Loucy (cell line): ENCODE data around the gene C2orf80.

Experiments used
- H2AFZ ChIP-seq: fragments of 200-600 bp; sonication (generic); 2 replicates; pipeline ENCODE4 v1.6.0; 2016; ENCODE audit warnings: antibody characterized with exemption, mild to moderate bottlenecking, low read length, moderate library complexity
- H3F3A ChIP-seq: fragments of 200-600 bp; 2 replicates; pipeline ENCODE4 v1.6.0; 2016; ENCODE audit warnings: antibody characterized with exemption, low read depth, mild to moderate bottlenecking
- H3K27me3 ChIP-seq: fragments of 200-600 bp; sonication (generic); 2 replicates; pipeline ENCODE4 v1.6.1; 2014; ENCODE audit warnings: low read length, mild to moderate bottlenecking; ENCODE audit not compliant: insufficient read depth, poor library complexity, severe bottlenecking
- H3K36me3 ChIP-seq: fragments of 200-600 bp; sonication (generic); 2 replicates; pipeline ENCODE4 v1.6.1; 2016; ENCODE audit warnings: low read length; ENCODE audit not compliant: insufficient read depth
- H3K4me1 ChIP-seq: fragments of 200-600 bp; sonication (generic); 2 replicates; pipeline ENCODE4 v1.5.1; 2014; ENCODE audit warnings: low read length, mild to moderate bottlenecking; ENCODE audit not compliant: insufficient read depth, poor library complexity, severe bottlenecking
- H3K4me2 ChIP-seq: fragments of 200-600 bp; sonication (generic); 2 replicates; pipeline ENCODE4 v1.6.0; 2014; ENCODE audit warnings: antibody characterized with exemption, low read length, low read depth, mild to moderate bottlenecking; ENCODE audit not compliant: poor library complexity, severe bottlenecking
- H3K4me3 ChIP-seq: fragments of 200-600 bp; sonication (generic); 2 replicates; pipeline ENCODE4 v1.5.1; 2014; ENCODE audit warnings: low read length, mild to moderate bottlenecking, mixed read lengths; ENCODE audit not compliant: poor library complexity, severe bottlenecking
- H3K79me2 ChIP-seq: fragments of 200-600 bp; sonication (generic); 2 replicates; pipeline ENCODE4 v1.6.1; 2014; ENCODE audit warnings: low read length; ENCODE audit not compliant: insufficient read depth
- H3K9ac ChIP-seq: fragments of 200-600 bp; sonication (generic); 2 replicates; pipeline ENCODE4 v1.6.0; 2014; ENCODE audit warnings: mild to moderate bottlenecking, low read depth, low read length, moderate library complexity; ENCODE audit not compliant: poor library complexity, severe bottlenecking
- H3K9me2 ChIP-seq: fragments of 200-600 bp; sonication (generic); replicated peaks from 2 replicates; pipeline ENCODE4 v1.6.1; 2016; ENCODE audit warnings: low read depth, low read length, mixed read lengths
- H3K9me3 ChIP-seq: fragments of 200-600 bp; sonication (generic); 2 replicates; pipeline ENCODE4 v1.6.1; 2014; ENCODE audit warnings: mild to moderate bottlenecking, antibody characterized with exemption, low read length, low read depth; ENCODE audit not compliant: insufficient read depth
- H4K20me1 ChIP-seq: fragments of 200-600 bp; sonication (generic); 2 replicates; pipeline ENCODE4 v1.6.0; 2014; ENCODE audit warnings: antibody characterized with exemption, low read length, mild to moderate bottlenecking; ENCODE audit not compliant: insufficient read depth, poor library complexity, severe bottlenecking
- EZH2phosphoT487 ChIP-seq: fragments of 200-600 bp; IDR thresholded peaks from 2 replicates; pipeline ENCODE4 v1.6.1; 2018; ENCODE audit warnings: antibody characterized with exemption, mild to moderate bottlenecking, moderate library complexity, borderline replicate concordance
- TF ChIP-seq, protein P1 (sequence below): fragments of 200-600 bp; sonication (generic); conservative IDR thresholded peaks from 2 replicates; pipeline ENCODE4 v1.5.1; 2014; ENCODE audit warnings: mild to moderate bottlenecking, antibody characterized with exemption, low read length

Gene C2orf80

DNA sequence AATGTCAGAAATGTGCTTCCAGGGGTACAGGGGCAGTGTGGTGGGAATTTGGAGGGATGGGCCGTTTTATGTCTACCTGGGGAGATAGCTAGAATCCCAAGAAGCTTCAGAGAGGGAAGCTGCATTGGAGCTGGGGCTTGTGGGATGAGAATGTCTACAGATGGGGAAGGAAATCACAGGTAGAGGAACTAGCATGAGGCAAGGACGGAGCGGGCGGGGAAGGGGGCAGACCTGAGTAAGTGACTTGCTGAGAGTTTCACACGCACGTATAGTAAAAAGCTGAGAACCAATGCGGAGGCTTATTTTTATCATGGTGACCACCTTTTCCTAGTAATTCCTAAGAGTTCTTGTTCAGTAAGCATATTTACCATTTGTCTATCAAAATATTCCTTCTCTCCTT is 6.3 kb downstream of the C2orf80 start:
- Histone ChIP-seq H2AFZ (no peak overlapping the region), H3K36me3 (no peaks in the 10 kb centered on the region), H3K4me2 (no peak overlapping the region), H3K27me3 (no peaks in the 10 kb centered on the region), H3K9ac (no peak overlapping the region), H3K4me3 (no peak overlapping the region), H3K79me2 (no peaks in the 10 kb centered on the region), H3K4me1 (peaks cover 3% of the 10 kb centered on the region), H4K20me1 (no peaks in the 10 kb centered on the region), H3F3A (no peaks in the 10 kb centered on the region), H3K9me3 (no peaks in the 10 kb centered on the region), H3K9me2 (no peaks in the 10 kb centered on the region)
- TF ChIP-seq EZH2phosphoT487 = no peak
- TF ChIP-seq, protein P1, sequence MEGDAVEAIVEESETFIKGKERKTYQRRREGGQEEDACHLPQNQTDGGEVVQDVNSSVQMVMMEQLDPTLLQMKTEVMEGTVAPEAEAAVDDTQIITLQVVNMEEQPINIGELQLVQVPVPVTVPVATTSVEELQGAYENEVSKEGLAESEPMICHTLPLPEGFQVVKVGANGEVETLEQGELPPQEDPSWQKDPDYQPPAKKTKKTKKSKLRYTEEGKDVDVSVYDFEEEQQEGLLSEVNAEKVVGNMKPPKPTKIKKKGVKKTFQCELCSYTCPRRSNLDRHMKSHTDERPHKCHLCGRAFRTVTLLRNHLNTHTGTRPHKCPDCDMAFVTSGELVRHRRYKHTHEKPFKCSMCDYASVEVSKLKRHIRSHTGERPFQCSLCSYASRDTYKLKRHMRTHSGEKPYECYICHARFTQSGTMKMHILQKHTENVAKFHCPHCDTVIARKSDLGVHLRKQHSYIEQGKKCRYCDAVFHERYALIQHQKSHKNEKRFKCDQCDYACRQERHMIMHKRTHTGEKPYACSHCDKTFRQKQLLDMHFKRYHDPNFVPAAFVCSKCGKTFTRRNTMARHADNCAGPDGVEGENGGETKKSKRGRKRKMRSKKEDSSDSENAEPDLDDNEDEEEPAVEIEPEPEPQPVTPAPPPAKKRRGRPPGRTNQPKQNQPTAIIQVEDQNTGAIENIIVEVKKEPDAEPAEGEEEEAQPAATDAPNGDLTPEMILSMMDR = no peak

DNA sequence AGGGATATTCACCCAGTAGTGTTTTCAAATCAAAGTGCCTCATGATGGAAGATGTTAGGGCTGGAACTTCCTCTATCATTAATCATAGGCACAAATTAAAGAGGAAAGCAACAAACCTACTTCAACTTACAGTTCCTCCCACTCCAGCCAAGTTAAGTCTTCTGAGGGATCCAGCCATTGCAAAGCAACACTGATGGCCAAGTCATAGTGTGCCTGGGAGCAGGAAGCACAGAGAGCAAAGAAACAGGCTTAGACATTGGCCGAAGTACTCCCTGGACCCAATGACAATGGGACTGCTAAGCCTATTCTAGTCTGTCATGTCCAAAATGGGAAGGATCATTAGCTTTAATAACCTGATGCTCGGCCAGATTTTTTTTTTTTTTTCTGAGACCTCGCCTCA is 7.0 kb downstream of the C2orf80 start:
- Histone ChIP-seq H3K36me3 (no peaks in the 10 kb centered on the region), H4K20me1 (no peaks in the 10 kb centered on the region), H3K9me2 (no peaks in the 10 kb centered on the region), H3K9ac (no peak overlapping the region), H2AFZ (no peak overlapping the region), H3K4me1 (peaks cover 3% of the 10 kb centered on the region), H3F3A (no peaks in the 10 kb centered on the region), H3K9me3 (no peaks in the 10 kb centered on the region), H3K4me3 (no peak overlapping the region), H3K4me2 (no peak overlapping the region), H3K79me2 (no peaks in the 10 kb centered on the region), H3K27me3 (no peaks in the 10 kb centered on the region)
- no peak for TF ChIP-seq EZH2phosphoT487
- TF ChIP-seq, protein P1 = no peak

DNA sequence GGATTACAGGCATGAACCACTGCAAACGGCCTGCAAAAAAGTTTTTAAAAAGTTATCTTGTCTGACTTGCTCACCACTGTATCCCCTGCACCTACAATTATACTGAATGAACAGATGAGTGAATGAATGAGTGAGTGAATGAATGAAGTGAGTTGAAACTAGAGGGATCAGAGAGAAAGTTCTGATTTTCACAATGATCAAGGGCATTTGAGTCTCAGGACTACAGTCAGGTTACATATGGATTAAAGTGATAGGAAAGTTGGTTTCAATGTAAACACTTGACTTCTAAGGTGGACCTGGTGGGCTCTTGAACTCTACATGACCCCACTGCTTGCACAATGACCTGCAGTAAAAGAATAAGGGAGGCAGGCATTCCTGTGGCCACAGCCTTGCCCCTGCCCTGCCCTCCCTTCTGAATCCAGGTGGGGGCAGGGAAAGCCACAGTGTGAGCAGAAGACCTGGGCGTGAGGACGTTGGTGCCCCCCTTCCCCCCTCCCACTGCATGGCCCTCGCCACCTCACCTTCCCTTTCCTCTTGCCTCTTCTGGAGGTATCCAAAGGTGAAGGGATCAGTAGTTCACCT is 10.7 kb downstream of the C2orf80 start:
- no peak overlapping the region for H2AFZ ChIP-seq
- TF ChIP-seq EZH2phosphoT487 = no peak
- TF ChIP-seq, protein P1 = no peak
- no peaks in the 10 kb centered on the region for H3F3A ChIP-seq
- no peaks in the 10 kb centered on the region for H3K27me3 ChIP-seq
- no peaks in the 10 kb centered on the region for H3K9me2 ChIP-seq
- H3K9ac ChIP-seq = no peak overlapping the region
- H4K20me1 ChIP-seq = no peaks in the 10 kb centered on the region
- H3K4me1 ChIP-seq = peaks cover 3% of the 10 kb centered on the region
- H3K36me3 ChIP-seq = no peaks in the 10 kb centered on the region
- no peak overlapping the region for H3K4me3 ChIP-seq
- H3K9me3 ChIP-seq = no peaks in the 10 kb centered on the region
- H3K4me2 ChIP-seq = no peak overlapping the region
- H3K79me2 ChIP-seq = no peaks in the 10 kb centered on the region
